ENCODE measurements around the gene ANKRD22. TPM values are rescaled to one million over a fixed set of nuclear protein-coding genes. Genes with fewer than 3 reads are reported as not detected.

ANKRD22 gene
- total RNA-seq, 4 donors from 2014 or later = 0.44 TPM; not detected in 3

- TF ChIP-seq CTCF (IDR thresholded peaks at IDR 0.05; ENCODE audit: low read depth) = no peak
These were observed 59.0 kb downstream of the ANKRD22 start for GRCh38 chr10:88792661-88793060.

GRCh38 chr10:88791924-88792323 is 59.7 kb downstream of the ANKRD22 start:
- no peak for TF ChIP-seq CTCF (IDR thresholded peaks at IDR 0.05; ENCODE audit: low read depth)

- TF ChIP-seq CTCF (IDR thresholded peaks at IDR 0.05; ENCODE audit: low read depth) = no peak
These were observed 62.7 kb downstream of the ANKRD22 start for GRCh38 chr10:88788924-88789323.

- no peak for TF ChIP-seq CTCF (IDR thresholded peaks at IDR 0.05; ENCODE audit: low read depth)
These were observed 64.2 kb downstream of the ANKRD22 start for GRCh38 chr10:88787463-88787862.

- TF ChIP-seq CTCF (IDR thresholded peaks at IDR 0.05; ENCODE audit: low read depth) = no peak
These were observed 65.4 kb downstream of the ANKRD22 start for GRCh38 chr10:88786032-88786770.

GRCh38 chr10:88783724-88784123 is 67.9 kb downstream of the ANKRD22 start:
- no peak for TF ChIP-seq CTCF (IDR thresholded peaks at IDR 0.05; ENCODE audit: low read depth)

GRCh38 chr10:88782222-88782621 is 69.4 kb downstream of the ANKRD22 start:
- TF ChIP-seq CTCF (IDR thresholded peaks at IDR 0.05; ENCODE audit: low read depth) = no peak
